ACC112 (cell line): Measurements from ENCODE around the gene ST6GAL1.
"Not testable (repeated sequence)": the region's sequence is repeated elsewhere in the genome, so short reads cannot be mapped to it uniquely, and the experiment has no call there.

Source experiments
- H2AFZ ChIP-seq: fragments of 200-600 bp; sonication (generic); one replicate; pipeline ENCODE4 v1.6.0; 2017; ENCODE audit warnings: antibody characterized with exemption, low read length; ENCODE audit not compliant: unreplicated experiment
- H3K27ac ChIP-seq: fragments of 200-600 bp; sonication (generic); 2 replicates; pipeline ENCODE4 v1.5.1; 2014; ENCODE audit warnings: low read depth, mild to moderate bottlenecking, antibody characterized with exemption, low read length, moderate library complexity
- H3K27me3 ChIP-seq: fragments of 200-600 bp; sonication (generic); 2 replicates; pipeline ENCODE4 v1.6.1; 2014; ENCODE audit warnings: mild to moderate bottlenecking, antibody characterized with exemption, low read length, moderate library complexity, mixed read lengths; ENCODE audit not compliant: insufficient read depth
- H3K36me3 ChIP-seq: fragments of 200-600 bp; sonication (generic); 2 replicates; pipeline ENCODE4 v1.6.1; 2016; ENCODE audit warnings: mild to moderate bottlenecking, antibody characterized with exemption, low read length, moderate library complexity, mixed read lengths; ENCODE audit not compliant: insufficient read depth
- H3K4me1 ChIP-seq: fragments of 200-600 bp; sonication (generic); one replicate; pipeline ENCODE4 v1.6.1; 2016; ENCODE audit warnings: low read length, mixed read lengths; ENCODE audit not compliant: insufficient read depth, unreplicated experiment, control insufficient read depth
- H3K4me3 ChIP-seq: fragments of 200-600 bp; sonication (generic); 2 replicates; pipeline ENCODE4 v1.5.1; 2014; ENCODE audit warnings: mild to moderate bottlenecking, low read depth, low read length
- H3K79me2 ChIP-seq: fragments of 200-600 bp; sonication (generic); one replicate; pipeline ENCODE4 v1.6.0; 2016; ENCODE audit warnings: low read length; ENCODE audit not compliant: control insufficient read depth, unreplicated experiment, insufficient read depth

Gene ST6GAL1

DNA sequence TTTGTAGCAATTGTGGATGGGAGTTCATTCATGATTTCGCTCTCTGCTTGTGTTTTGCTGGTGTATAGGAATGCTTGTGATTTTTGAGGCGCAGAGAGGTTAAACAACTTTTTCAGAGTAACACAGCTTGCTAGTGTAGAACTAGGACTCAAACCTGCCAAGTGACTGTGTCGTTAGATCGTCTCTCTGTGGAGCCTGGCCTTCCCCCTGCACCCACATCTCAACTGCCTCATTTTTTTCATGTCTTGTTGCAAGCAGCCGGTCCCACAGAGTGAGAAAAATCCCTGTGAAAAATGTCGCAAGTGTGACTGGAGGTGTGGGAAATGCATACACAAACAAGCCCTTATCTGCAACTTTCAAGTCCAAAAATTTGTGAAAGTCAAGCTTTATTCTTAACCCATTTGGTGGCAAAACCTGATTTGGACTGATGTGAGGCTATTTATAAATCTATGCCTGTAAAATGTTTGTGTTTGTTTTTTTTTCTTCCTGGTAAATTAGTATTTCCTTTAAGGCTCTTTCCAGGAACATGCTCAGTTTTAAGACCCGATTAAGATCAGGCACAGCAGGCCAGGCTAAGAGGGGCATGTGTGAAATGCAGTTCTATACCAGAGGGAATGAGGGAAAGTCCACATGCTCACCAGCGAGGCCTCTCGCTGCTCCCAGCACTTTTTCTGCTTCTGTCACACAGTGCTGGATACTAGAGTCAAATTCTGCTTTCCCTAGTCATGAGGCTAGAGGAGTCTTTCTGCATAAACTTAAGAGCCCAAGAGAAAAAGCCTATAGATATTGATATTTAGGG lies 25.8 kb downstream of the ST6GAL1 start:
- Histone ChIP-seq H3K27me3 (no peaks in the 10 kb centered on the region), H3K4me1 (no peaks in the 10 kb centered on the region), H3K36me3 (no peaks in the 10 kb centered on the region), H3K4me3 (no peak overlapping the region), H3K79me2 (no peaks in the 10 kb centered on the region), H3K27ac (no peak overlapping the region), H2AFZ (no peak overlapping the region)

DNA sequence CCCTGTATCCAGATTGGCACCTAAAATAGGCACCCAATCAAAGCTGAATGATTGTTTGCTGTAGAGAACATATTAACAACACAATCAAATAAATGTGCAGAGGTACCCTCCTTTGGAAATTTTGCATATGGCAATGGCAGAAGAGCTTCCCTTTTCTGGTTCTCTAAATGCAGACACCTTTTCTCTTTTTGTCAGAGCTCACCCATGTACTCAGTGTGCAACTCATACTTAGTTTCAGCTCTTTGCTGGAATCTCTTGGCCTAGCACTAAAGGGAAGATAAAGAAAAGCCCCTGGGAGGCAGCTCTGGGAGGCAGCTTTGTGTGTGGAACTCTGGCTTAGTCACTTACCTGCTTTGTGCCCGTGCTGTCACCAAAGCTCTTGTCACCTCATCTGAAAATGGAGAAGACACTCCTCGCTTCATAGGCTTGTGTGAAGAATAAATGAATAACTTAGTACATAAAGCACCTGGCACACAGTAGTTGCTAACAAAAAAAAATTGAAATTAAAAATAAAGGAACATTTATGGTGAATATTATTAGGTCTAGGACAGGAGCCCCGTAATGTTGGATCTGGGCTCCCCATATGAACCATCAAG lies 28.8 kb downstream of the ST6GAL1 start:
- H3K36me3 ChIP-seq: no peaks in the 10 kb centered on the region
- no peaks in the 10 kb centered on the region for H3K4me1 ChIP-seq
- no peak overlapping the region for H2AFZ ChIP-seq
- H3K79me2 ChIP-seq: no peaks in the 10 kb centered on the region
- H3K27ac ChIP-seq: no peak overlapping the region
- H3K4me3 ChIP-seq: no peak overlapping the region
- no peaks in the 10 kb centered on the region for H3K27me3 ChIP-seq

DNA sequence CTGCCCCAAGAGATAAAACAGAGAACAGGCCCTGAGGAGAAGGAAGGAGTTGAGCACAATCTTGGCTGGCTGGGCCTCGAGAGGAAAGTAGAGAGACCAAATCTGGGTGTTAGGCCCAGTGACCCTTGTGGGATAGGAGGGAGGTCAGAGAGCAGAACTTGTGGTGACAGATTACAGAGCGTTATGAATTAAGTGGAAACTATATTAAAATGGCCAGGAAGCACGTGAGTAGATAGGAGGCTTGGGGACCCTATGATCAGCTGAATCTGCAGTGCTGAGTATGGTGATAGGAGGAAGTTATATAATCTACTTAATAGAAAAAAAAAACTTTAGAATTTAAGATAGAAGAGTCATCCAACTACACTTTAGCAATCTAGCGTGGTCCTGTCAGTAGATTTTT lies 30.0 kb downstream of the ST6GAL1 start:
- H3K27ac ChIP-seq: no peak overlapping the region
- H3K36me3 ChIP-seq: no peaks in the 10 kb centered on the region
- H3K4me3 ChIP-seq: no peak overlapping the region
- no peaks in the 10 kb centered on the region for H3K4me1 ChIP-seq
- H3K27me3 ChIP-seq: no peaks in the 10 kb centered on the region
- no peaks in the 10 kb centered on the region for H3K79me2 ChIP-seq
- H2AFZ ChIP-seq: no peak overlapping the region

DNA sequence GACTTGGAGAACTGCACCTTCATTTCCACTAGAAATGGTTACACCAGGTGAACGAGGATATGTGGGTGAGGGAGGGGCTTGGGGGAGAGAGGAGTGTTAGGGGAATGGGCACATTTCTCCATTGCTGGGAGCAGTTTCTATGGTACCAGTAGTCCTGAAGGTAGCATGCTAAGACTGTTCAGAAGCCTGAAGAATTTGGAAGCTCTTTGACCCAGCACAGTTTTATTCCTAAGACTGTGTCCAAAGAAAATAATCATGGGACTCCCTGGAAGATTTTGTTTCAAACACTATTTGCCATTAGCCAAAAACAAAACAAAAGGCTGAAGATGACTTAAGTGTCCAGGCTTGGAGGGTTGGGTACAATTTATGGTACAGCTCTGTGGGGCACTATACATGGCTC lies 32.1 kb downstream of the ST6GAL1 start:
- Histone ChIP-seq H3K36me3 (no peaks in the 10 kb centered on the region), H3K27me3 (no peaks in the 10 kb centered on the region), H3K27ac (no peak overlapping the region), H3K4me1 (no peaks in the 10 kb centered on the region), H2AFZ (no peak overlapping the region), H3K4me3 (no peak overlapping the region), H3K79me2 (no peaks in the 10 kb centered on the region)

DNA sequence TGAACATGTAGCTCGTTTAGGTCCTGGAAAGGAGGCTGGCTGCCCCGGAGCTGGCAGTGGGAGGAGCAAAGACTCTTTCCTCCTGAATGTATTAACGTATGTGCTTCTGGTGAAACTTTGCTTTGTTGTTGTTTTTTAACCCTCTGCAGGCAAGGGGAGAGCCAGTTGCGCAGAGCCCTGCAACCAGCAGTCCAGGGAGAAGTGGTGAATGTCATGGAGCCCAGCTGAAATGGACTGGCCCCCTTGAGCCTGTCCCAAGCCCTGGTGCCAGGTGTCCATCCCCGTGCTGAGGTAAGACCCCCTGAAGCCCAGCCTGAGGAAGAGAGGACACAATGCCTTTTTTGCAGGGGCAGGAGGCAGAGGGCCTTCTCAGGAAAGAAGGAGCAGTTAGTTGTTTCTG lies 33.3 kb downstream of the ST6GAL1 start:
- Histone ChIP-seq H2AFZ (no peak overlapping the region), H3K4me3 (no peak overlapping the region), H3K27ac (no peak overlapping the region), H3K4me1 (no peaks in the 10 kb centered on the region), H3K36me3 (no peaks in the 10 kb centered on the region), H3K27me3 (no peaks in the 10 kb centered on the region), H3K79me2 (no peaks in the 10 kb centered on the region)

DNA sequence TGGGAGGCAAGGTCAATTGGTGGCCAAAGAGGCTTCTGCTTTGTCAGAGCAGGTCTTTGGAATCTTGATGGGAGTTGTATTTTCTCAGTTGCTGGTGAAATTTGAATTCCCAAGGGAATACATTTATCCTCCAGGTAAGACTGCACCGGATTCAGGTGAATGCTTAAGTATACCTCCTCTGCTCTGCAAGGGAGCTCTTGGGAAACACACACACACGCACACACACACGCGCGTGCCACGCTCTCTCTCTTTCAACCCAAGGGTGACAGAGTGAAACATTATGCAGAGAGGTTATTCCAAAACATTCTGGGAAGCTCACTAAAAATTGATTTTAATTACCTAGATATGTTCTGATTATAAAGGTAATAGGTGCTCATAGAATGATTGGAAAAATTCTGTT lies 33.7 kb downstream of the ST6GAL1 start:
- Histone ChIP-seq H3K27me3 (no peaks in the 10 kb centered on the region), H3K36me3 (no peaks in the 10 kb centered on the region), H2AFZ (no peak overlapping the region), H3K4me3 (no peak overlapping the region), H3K27ac (no peak overlapping the region), H3K79me2 (no peaks in the 10 kb centered on the region), H3K4me1 (no peaks in the 10 kb centered on the region)

DNA sequence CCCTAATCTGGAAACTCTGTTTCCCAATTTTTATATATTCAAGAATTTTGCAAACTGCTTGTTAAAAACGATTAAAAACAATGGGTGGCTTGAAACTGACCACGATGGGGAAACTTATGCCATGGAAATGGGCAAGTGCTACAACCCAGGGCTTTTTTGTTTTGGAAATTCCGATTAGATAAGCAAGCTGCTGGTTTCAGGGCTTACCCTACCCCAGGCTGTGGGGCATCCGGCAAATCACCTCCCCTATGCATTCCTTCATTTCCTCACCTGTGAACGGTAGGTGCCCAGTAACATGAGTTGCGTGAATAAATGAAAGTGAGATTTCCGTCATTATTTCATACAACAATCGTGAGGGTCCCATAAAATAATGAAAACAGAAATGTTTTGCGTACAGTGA lies 34.3 kb downstream of the ST6GAL1 start:
- no peaks in the 10 kb centered on the region for H3K79me2 ChIP-seq
- no peak overlapping the region for H3K4me3 ChIP-seq
- no peak overlapping the region for H3K27ac ChIP-seq
- H3K27me3 ChIP-seq: no peaks in the 10 kb centered on the region
- H3K36me3 ChIP-seq: no peaks in the 10 kb centered on the region
- no peaks in the 10 kb centered on the region for H3K4me1 ChIP-seq
- no peak overlapping the region for H2AFZ ChIP-seq

DNA sequence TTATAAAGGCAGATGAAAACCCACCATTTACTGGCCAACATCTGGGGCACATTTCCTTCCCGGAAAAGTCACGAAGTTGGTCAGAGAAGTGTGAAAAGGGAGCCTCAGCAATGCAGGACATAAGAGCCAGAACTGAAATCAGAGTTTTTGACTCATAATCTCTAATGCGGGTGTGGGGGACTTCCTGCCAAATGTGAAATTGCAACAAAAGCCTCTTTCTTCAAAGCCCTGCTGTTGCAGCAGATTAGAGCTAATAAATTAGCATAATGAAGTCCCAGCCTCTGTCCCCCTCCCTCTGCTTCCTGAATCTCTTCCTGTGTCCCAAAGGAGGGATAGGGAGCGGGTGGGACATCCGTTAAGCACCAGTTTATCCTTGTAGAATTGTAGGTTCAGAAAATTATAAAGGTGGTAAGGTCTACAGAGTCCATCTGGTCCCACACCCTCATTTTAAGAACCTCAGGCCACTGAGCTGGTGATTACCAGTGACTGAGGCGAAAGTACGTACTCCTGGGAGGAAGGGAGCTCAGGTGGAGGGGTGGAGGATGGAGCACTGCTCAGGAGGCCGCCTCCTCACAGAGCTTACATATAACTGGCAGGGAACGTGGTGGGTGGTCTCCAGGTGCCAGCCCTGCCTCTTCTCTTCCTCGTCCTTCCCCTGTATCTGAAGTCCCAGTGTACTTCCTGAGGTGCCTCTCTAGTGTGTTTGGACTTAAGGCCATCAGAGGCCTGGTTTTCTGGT lies 35.0 kb downstream of the ST6GAL1 start:
- Histone ChIP-seq H3K36me3 (no peaks in the 10 kb centered on the region), H3K4me1 (no peaks in the 10 kb centered on the region), H3K4me3 (no peak overlapping the region), H2AFZ (no peak overlapping the region), H3K27ac (no peak overlapping the region), H3K79me2 (no peaks in the 10 kb centered on the region), H3K27me3 (no peaks in the 10 kb centered on the region)

DNA sequence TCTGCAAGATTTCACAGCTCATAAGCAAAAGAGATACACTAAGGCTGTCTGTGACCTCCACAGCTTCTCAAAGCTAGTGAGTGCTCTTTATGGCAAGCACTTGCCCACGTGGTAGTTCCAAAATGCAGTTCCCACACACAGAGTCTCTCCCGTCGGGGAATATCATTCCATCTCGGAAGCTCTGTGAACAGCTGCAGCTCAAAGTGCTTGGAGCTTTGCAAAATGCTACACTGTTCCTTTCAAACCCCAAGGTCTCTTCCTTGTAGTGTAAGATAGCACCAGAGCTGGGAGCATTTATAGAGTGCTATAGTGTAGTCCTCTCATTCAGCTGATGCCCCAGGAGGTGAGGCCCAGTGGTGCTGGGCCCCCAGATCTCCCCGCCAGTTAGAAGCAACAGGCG lies 36.1 kb downstream of the ST6GAL1 start:
- Histone ChIP-seq H3K36me3 (no peaks in the 10 kb centered on the region), H3K4me3 (no peak overlapping the region), H3K79me2 (no peaks in the 10 kb centered on the region), H3K4me1 (no peaks in the 10 kb centered on the region), H3K27me3 (no peaks in the 10 kb centered on the region), H2AFZ (no peak overlapping the region), H3K27ac (no peak overlapping the region)

DNA sequence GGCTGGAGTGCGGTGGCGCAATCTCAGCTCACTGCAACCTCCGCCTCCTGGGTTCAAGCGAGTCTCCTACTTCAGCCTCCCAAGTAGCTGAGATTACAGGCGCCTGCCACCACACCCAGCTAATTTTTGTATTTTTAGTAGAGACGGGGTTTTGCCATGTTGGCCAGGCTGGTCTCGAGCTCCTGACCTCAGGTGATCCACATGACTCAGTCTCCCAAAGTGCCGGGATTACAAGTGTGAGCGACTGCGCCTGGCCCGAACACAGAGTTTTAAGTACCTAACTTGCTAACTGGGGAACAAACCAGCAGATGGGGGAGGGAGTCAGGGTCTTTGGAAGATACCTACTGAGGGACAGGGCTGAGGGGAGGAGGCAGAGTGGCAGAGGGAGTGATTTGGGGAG lies 36.9 kb downstream of the ST6GAL1 start:
- not testable (repeated sequence) for H3K4me3 ChIP-seq, H3K4me1 ChIP-seq, H3K27me3 ChIP-seq, H3K79me2 ChIP-seq, H3K36me3 ChIP-seq, H2AFZ ChIP-seq, H3K27ac ChIP-seq

DNA sequence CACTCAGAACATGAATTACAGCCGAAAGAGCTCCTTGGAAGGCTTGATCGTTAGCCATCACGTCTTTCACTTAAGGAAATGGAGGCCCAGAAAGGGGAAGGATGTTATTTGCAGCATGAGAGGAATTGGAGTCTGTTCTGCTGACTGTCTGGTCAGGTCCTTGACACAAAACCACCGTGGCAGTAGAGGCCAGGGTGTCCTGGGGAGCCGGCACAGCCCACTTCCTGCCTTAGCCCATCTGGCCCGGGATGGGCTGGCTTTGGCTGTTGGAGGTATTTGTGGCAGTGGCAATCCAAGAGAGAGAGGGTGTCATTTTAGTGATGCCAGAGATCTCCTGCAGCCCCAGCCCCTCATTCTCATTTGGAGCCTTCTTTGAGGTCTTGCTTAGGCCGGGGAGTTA lies 37.4 kb downstream of the ST6GAL1 start:
- H3K4me1 ChIP-seq: no peaks in the 10 kb centered on the region
- H3K79me2 ChIP-seq: no peaks in the 10 kb centered on the region
- no peaks in the 10 kb centered on the region for H3K27me3 ChIP-seq
- H2AFZ ChIP-seq: no peak overlapping the region
- no peak overlapping the region for H3K4me3 ChIP-seq
- no peak overlapping the region for H3K27ac ChIP-seq
- H3K36me3 ChIP-seq: no peaks in the 10 kb centered on the region
